ENCODE measurements around the gene FBXL13. TPM values are rescaled to one million over a fixed set of nuclear protein-coding genes. Genes with fewer than 3 reads are reported as not detected.
A peak's percentile ranks its signal among the peaks of the same experiment; 100 is the strongest.
"Not testable (repeated sequence)": the region's sequence is repeated elsewhere in the genome, so short reads cannot be mapped to it uniquely, and the experiment has no call there.

Gene FBXL13
- total RNA-seq, 1 donor from 2014 or later, result 0.67 TPM

DNA sequence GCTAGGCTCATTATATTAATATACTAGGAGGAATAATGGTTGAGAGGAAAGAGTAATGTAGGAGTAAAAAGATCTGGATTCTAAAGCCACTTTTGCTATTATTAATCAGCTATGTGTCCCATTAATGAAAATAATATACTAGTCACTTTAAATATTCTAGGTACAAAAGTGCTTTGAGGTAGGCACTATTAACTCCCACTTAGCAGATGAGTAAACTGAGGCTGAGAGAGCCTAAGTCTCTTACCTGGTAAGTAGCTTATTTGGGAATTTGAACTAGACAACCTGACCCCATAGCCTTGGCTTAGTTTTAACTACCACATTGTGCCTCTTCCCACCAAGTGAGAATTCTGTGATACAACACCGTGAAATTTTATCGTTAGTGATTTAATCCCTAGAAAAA lies 6.3 kb upstream of the FBXL13 start:
- DNase-seq (ENCODE audit: low read depth), result no peak

DNA sequence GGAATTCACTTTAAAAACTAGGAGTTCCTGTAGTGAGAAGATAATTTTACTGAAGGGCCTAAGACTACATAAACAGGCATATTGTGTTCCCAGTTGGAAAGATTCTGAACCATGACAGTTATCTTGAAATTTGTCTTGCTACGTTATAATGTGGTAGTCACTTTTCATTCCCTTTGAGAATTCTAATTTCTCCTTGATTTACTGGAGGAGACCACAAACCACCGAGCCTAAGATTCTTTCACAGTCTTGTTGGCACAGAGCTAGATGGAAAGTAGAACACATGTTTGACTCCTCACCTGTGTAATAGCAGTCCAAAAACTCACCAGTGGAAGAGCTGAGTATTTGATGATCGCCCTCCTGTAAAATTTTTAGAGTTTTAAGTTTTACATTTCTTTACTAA lies 5.2 kb upstream of the FBXL13 start:
- no peak for DNase-seq (ENCODE audit: low read depth)

DNA sequence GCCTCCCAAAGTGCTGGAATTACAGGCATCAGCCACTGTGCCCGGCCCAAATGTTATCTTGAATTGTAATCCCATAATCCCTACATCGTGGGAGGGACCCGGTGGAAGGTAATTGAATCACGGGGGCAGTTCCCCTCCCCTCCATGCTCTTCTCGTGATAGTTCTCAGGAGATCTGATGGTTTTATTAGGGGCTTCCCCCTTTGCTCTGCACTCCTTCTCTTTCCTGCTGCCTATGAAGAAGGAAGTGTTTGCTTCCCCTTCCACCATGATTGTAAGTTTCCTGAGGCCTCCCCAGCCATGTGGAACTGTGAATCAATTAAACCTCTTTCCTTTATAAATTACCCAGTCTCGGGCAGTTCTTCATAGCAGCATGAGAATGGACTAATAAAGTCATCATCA lies 3.6 kb upstream of the FBXL13 start:
- DNase-seq (ENCODE audit: low read depth), result not testable (repeated sequence)

DNA sequence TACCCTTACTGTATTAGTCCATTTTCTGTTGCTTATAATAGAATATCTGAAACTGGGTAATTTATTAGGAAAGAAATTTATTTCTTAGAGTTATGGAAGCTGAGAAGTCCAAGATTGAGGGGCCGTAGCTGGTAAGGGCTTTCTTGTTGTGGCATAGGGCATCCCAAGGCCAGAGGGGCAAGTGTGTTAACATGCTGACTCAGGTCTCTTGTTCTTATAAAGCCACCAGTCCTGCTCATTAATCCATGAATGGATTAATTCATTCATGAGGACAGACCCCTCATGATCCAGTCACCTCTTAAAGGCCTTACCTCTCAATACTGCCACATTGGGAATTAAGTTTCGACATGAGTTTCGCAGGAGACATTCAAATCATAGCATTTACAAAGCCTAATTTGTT lies 2.7 kb upstream of the FBXL13 start:
- DNase-seq (ENCODE audit: low read depth), result no peak

DNA sequence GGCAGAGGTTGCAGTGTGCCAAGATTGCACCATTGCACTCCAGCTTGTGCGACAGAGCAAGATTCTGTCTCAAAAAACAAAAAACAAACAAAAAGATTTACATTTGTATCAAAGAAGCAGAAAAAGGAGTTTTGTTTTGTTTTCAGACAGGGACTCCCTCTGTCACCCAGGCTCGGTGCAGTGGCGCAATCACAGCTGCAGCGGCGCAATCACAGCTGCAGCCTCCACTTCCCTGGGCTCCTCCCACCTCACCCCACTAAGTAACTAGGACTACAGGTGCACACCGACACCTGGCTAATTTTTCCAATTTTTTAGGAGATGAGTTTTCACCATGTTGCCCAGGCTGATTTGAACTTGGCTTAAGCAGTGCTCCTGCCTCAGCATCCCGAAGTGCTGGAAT lies 2.2 kb upstream of the FBXL13 start:
- DNase-seq (ENCODE audit: low read depth), result no peak

DNA sequence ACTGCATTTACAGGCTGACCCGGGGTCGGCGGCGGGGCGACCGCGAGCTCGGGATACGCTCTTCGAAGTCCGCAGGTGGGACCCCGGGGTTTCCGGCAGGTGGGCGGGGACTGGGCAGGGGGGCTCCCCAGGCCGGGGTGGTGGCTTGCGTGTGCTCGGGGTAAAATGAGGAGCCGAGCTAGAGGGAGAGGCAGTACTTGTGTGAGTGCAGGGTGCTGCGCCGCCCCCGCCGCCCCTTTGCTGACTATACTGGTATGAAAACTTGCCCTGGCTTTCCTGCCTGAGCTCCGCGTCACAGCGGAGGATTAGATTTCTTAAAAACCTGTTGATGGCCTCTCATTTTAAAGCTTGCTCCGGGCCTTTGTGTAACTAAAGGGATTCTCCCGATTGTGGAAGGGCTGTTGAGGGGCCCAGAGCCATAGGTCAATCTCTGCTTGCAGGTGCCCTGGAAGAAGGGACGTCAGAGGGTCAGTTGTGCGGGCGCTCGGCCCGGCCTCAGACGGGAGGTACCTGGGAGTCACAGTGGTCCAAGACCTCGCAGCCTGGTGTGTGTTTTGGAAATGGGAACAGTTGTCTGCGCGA lies 832 bp upstream of the FBXL13 start:
- peak; percentile 50 for DNase-seq (ENCODE audit: low read depth)

DNA sequence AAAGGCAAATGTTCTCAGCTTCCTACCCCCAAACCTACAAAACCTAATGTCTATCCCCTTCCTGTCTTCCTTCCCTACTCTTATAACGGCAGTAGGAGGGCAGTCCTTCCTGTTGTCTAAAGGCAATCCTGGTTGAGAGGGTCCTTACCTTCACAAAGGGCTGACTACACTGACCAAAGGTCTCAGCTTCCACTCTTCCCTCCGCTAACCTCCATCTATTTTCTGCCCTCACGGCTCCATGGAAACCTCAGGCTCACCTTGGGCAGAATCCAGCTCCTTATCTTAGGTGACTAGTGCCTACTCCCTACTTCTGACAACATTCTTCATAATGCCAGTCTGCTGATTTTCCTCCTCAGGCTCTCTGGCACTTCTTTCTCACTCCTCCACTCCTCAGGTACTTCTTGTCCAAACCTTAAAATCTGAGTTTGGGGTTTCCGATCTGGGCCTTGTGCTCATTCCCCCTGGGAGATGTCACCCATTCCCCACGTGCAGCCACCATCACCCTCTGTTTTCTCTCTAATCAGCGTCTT lies 542 bp downstream of the FBXL13 start:
- no peak for DNase-seq (ENCODE audit: low read depth)

DNA sequence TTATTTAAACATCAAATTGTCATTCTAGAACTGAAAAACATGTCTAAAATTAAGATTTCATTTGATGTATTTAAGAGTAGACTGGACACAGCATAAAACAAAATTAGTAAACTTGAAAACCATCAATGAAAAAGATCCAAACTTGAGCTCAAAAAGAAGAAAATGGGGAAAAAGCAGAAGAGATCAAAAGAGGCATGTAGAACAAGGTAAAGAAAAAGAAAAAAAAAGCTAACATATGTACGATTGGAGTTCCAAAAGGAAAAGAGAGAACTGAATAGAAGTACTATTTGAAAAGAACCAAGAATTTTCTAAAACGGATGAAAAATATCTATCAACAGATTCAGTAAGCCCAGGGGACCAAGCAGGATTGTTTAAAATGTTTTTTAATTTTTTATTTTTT lies 3.6 kb downstream of the FBXL13 start:
- no peak for DNase-seq (ENCODE audit: low read depth)

DNA sequence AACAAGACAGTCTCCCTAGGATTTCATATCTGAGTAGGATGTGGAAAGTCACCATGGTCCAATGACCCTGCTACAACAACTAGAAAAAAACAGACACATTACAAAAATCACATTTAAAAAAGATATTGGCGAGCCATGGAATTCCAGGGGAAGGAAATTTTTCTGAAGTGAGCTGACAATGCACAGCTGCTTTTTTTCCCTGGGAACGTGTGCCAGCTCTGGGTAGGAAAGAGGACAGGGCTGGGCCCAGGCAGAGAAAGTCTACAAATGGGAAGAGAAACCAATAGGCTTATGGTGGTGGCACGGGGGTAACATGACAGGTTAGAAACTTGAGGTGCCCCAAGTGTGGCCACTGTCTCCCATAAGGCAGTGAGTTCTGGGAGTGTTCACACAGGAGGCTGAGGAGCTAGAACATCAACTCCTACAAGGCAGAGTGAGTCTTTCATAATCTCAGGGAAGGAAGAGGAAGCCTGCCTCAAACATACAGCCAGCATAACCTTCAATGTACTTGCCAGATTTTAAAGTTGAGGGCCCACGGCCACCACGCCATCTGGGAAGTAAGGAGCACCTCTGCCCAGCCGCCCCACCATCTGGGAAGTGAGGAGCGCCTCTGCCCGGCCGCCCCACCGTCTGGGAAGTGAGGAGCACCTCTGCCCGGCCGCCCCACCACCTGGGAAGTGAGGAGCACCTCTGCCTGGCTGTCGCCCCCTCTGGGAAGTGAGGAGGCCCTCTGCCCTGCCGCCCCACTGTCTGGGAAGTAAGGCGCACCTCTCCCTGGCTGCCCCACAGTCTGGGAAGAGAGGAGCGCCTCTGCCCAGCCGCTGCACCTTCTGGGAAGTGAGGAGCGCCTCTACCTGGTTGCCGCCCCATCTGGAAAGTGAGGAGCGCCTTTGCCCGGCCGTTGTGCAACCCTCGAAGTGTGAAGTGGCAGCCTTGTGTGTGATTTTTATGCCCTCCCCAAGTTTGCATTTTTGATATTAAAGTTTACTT lies 5.9 kb downstream of the FBXL13 start:
- peak; percentile 35 for DNase-seq (ENCODE audit: low read depth)

DNA sequence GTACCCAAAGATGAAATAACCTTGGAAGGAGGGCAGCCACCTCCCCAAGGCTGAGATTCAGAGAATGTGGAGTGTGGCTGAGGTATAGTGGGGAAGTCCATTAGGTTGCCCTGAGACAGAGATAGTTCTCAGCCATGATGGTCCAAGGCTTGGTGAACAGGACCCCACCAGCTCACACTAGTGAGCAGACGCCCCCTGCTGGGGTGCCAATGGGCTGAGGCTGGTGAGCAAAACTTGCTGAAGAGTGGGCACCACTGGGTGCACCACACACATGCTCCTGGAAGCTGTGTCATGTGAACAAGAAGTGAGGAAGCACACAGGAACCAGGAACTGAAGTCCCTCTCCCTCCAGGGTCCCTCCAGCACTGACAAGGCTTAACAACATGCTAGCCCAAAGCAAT lies 8.9 kb downstream of the FBXL13 start:
- peak; percentile 48 for DNase-seq (ENCODE audit: low read depth)

DNA sequence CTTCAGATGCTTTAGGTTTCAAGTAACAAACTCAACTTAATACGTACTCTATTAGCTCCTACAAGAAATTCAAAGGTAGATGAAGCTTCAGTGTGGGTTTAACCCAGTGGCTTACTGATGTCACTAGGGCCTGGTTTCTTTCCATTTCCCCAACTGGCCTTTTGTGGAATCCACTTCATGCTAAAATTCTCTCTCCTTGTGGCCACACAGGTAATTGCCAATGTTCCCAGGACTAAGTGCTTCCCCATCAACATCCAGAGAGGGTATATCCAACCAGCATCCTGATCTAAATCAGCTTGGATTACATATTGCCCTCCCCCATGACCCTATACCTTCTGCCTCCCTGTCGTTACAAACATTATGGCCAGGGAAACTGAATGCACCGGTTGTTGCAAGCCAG lies 10.7 kb downstream of the FBXL13 start:
- no peak for DNase-seq (ENCODE audit: low read depth)

DNA sequence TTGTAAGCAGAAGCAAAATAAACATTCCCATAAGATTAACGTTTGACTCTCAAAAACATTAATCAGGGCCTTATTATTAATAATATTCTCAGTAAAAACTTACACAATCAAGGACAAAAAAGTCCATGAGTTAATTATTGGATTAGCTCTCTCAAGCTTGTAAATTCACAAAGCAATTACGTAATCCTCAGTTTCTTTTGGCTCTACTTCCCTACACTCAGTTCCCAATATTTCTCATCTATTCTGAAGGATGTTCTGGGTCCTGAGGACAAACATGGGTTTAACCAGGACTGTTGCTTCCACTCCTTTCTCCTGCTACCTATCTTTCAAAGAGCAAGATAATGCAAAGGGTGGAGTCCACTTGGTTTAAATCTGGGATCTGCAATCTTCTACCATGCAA lies 15.1 kb downstream of the FBXL13 start:
- DNase-seq (ENCODE audit: low read depth), result no peak

DNA sequence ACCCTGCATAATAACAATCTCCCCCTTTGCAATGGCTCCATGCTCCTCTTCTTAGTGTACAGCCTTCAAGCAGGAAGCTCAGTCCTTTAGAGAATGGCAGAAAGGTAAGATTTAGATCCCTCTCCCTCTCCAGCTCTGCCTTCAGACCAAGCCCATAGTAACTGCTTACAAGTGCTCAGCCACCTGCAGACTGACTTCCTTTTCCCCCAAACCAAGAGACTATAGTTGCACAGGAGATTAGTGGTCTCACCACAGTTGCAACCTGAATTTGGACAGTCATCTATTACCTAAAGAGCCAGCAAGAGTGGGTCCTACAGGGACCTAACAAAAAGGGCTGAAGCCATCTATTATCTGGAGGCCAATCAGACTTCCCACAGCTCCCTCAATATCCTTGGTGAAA lies 16.5 kb downstream of the FBXL13 start:
- no peak for DNase-seq (ENCODE audit: low read depth)

DNA sequence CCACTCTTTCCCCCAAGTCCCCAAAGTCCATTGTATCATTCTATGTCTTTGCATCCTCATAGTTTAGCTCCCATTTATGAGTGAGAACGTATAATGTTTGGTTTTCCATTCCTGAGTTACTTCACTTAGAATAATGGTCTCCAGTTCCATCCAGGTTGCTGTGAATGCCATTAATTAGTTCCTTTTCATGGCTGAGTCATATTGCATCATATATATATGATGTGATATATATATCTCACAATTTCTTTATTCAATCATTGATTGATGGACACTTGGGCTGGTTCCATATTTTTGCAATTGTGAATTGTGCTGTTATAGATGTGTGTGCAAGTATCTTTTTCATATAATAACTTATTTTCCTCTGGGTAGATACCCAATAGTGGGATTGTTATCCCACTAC lies 18.6 kb downstream of the FBXL13 start:
- DNase-seq (ENCODE audit: low read depth), result not testable (repeated sequence)

DNA sequence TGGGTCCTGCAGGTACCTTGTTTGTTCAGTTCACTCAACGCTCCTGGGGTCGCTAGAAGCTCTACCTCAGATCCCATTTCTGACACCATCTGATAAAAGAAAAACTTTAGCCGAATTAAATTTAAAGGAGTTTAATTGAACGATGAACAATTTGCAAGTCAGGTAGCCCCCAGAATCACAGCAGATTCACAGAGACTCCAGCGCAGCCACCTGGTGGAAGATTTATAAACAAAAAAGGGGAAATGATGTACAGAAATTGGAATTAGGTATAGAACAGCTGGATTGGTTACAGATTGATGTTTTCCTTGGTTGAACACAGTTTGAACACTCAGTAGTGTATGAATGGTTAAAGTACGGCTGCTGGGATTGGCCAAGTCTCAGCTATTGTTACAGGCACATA lies 23.1 kb downstream of the FBXL13 start:
- DNase-seq (ENCODE audit: low read depth), result no peak

DNA sequence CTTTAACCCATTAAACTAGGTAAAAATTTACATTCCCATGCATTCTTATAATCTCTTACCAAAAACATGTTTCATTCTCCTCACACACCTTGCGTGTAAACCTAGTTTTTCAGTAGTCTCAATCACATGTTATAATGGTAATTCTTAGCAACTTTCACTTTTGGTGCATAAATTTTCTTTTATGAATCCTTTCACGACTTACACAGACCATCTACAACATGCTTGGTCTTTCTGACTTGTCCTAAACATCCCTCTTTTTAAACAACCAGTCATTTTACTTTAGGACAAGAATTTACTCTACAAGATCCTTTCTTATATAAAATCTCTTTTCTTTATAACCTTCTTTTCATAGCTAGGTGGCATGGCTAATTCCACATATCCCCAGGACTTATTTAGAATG lies 25.8 kb downstream of the FBXL13 start:
- peak; percentile 21 for DNase-seq (ENCODE audit: low read depth)

DNA sequence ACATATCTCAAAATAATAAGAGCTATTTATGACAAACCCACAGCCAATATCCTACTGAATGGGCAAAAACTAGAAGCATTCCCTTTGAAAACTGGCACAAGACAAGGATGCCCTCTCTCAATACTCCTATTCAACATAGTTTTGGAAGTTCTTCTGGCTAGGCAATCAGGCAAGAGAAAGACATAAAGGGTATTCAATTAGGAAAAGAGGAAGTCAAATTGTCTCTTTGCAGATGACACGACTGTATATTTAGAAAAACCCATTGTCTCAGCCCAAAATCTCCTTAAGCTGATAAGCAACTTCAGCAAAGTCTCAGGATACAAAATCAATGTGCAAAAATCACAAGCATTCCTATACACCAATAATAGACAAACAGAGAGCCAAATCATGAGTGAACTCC lies 32.8 kb downstream of the FBXL13 start:
- not testable (repeated sequence) for DNase-seq (ENCODE audit: low read depth)

DNA sequence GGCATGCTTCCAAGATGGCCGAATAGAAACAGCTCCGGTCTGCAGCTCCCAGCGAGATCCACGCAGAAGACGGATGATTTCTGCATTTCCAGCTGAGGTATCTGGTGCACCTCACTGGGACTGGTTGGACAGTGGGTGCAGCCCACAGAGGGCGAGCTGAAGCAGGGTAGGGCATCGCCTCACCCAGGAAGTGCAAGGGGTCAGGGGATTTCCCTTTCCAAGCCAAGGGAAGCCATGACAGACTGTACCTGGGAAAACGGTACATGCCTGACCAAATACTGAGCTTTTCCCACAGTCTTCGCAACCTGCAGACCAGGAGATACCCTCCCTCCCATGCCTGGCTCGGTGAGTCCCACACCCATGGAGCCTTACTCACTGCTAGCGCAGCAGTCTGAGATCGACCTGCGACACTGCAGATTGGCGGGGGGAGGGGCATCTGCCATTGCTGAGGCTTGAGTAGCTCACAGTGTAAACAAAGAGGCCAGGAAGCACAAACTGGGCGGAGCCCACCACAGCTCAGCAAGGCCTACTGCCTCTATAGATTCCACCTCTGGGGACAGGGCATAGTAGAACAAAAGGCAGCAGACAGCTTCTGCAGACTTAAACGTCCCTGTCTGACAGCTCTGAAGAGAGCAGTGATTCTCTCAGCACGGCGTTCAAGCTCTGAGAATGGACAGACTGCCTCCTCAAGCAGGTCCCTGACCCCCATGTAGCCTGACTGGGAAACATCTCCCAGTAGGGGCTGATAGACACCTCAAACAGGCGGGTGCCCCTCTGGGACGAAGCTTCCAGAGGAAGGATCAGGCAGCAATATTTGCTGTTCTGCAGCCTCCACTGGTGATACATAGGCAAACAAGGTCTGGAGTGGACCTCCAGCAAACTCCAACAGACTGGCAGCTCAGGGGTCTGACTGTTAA lies 36.5 kb downstream of the FBXL13 start:
- not testable (repeated sequence) for DNase-seq (ENCODE audit: low read depth)

DNA sequence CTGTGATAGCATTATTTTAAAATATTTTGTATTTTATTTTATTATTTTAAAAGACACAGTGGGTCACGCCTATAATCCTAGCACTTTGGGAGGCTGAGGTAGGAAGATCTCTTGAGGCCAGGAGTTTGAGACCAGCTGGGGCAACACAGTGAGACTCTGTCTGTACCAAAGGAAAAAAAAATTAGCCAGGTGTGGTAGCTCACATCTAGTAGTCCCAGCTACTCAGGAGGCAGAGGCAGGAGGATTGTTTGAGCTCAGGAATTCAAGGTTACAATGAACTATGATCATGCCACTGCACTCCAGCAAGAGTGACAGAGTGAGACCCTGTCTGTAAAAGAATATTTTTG lies 37.1 kb downstream of the FBXL13 start:
- no peak for DNase-seq (ENCODE audit: low read depth)

DNA sequence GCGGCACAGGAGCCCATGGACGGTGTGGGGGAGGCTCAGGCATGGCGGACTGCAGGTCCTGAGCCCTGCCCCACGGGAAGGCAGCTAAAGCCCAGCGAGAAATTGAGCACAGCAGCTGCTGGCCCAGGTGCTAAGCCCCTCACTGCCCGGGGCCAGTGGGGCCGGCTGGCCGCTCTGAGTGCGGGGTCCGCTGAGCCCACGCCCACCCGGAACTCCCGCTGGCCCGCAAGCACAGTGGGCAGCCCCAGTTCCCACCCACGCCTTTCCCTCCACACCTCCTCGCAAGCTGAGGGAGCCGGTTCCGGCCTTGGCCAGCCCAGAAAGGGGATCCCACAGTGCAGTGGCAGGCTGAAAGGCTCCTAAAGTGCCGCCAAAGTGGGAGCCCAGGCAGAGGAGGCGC lies 40.3 kb downstream of the FBXL13 start:
- not testable (repeated sequence) for DNase-seq (ENCODE audit: low read depth)

DNA sequence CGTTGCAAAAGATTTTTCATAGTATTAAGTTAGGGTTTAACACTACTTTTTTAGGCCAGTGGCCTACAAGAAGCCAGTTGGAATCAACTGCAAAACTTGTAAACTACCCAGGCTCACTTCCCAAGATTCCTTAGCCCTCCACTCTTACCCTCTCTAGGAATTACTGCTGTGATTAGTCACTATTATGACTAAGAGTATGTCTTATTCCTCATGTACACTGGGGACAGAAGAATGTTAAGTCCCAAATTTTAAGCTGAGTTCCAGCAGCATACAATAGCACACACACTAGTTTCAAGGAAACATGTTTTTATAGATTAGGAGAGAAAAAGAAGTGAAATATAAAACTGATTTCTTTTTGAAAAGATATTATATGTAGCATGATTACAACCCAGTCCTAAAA lies 42.8 kb downstream of the FBXL13 start:
- DNase-seq (ENCODE audit: low read depth), result peak; percentile 5

DNA sequence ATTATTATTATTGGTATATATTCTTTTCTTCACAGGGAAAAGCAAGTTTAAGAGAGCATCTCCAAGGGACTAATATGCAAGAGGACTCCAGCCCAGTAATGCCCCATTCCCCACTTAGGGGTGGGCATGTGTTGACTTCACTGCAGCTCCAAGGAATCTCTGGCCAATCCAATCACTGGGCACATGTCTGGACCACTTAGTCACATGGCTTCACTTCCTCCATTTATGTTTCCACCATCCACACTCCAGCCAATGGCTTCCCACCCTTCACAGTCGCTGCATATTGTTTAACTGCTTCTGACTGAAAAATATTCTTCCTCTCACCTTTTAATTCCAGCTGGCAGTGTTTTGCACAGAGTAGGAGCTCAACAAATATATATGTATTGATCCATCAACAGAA lies 43.6 kb downstream of the FBXL13 start:
- no peak for DNase-seq (ENCODE audit: low read depth)

All from myocyte (in vitro differentiated cells).